COR-L47 (cell line): ENCODE measurements around the gene AURKB.
"Not testable (repeated sequence)": the region's sequence is repeated elsewhere in the genome, so short reads cannot be mapped to it uniquely, and the experiment has no call there.

Experiments
- DNase-seq: peaks from one replicate; lab custom pipeline; 2025; lab: John Stamatoyannopoulos, UW

AURKB gene

DNA sequence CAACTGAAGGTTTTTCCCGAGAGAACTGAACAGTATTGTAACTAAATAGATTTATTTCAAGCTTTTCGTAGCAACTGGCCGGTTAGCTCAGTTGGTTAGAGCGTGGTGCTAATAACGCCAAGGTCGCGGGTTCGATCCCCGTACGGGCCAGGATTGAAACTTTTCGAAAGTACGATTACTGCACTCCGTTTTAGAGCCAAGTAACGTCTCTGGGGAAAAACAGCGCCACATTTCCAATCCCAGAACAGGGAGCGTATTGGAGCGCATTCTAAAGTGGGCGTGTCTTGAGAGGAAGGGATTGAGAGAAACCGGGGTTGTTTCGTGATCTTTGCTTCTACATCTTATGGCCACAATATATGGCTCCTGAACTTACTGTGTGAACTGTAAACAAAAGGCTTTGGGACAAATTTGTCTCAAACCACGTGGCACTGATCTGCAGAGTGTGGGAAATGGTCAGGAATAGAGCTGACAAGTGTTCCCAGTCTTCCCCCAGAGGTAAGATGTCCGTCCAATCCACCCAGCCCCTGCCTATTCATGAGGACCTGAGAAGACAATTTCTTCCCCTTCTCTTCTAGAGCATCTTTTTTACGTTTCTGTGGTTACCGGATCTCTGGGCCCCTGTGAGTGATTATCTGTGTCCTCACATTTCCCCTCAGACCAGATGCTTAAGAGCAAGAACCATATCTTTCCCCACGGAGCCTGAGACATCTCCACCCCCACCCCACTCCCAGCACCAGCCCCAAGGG, 22.7 kb downstream of the AURKB start:
- DNase-seq = peak; percentile 86

- DNase-seq = peak; percentile 71
Observed at GRCh38 chr17:8186787-8187516, 23.4 kb downstream of the AURKB start.

DNA sequence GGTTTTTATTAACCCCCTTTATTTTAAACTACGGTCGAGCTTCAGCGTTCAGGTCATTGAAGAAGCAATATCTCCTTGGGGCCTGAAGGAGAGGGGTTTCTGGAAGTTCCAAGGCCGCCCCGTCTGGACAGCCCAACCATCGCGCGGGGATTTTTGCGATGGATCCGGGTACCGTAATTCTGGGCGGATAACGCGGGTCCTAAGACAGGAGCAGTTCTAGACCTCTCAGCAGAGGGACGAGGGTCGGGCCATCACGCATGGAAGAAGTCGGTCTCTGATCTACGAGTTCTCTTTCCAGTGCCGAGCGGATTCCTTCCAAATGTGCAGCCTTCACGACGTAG, 24.0 kb downstream of the AURKB start:
- no peak for DNase-seq

GRCh38 chr17:8185582-8186445, 24.6 kb downstream of the AURKB start:
- peak; percentile 38 for DNase-seq

DNA sequence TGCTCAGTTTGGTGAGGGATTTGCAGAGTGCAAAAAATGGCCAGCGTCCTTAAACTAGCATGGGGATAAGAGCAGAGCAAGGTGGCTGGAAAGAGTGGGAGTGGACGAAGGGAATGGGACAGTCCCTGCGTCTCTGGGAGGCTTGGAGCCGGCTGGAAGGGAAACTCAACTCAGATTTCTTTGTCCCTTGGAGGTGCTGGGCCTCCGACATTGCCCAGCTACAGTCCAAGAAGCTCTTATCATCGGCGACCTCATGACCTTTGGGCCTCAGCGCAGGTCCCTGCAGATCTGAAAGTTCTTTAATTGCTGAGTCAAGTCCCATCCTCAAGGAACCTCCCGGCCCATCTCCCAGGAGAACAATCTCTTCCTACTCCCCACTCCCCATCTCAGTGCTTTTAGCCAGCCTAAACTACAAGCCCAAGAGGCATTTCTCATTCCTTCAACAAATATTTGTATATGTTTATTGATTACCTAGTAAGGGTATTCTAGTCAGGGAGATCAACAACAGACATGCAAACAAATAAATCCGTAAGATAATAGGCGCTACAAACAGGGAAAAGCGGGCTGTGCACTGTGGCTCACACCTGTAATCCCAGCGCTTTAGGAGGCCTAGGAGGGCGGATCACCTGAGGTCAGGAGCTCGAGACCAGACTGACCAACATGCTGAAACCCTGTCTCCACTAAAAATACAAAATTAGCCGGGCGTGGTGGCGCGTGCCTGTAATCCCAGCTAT, 33.2 kb downstream of the AURKB start:
- DNase-seq = no peak

DNA sequence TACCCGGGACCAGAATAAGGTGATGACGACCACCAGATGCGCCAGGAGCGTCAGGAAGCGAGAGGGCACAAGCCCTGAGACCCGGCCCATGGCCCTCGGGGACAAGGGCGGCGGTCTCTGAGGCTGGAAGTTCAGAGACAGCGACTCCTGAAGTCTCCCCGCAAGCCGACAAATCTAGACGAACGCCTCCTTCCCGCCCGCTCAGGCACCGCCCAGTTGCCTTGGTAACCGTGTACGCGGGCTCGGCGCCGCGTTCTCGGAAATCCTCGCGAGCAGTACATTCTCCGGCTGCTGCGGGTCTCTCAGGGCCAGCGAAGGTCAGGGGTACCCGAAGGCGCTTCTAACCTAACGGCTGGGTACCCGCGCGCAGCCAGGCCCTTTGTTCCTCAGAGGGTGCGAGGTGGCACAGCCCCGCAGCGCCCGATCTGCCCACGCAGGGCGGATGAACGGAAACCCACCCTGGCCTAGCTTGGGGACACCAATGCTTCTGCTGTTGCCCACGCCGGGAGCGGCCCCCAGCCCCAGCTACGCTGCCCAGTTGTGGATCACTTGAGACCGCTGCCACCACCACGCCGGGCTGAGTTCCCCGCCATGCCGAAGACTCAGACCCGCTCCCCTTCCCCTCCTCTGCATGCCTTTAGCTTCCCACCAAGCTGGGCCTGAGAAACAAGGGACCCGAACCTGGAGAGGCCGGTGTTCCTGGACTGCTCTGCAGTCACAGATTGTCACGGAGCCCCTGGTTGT, 34.0 kb downstream of the AURKB start, which contains the start of gene TMEM107:
Gene TMEM107 (minus strand): TSS at position 184 of the 744 bp plus-strand sequence. CDS start 94 bp downstream, at position 90.
- DNase-seq = peak; percentile 73

- DNase-seq = no peak
Observed at GRCh38 chr17:8175795-8176196, 34.6 kb downstream of the AURKB start.

GRCh38 chr17:8173871-8174322, 36.5 kb downstream of the AURKB start:
- no peak for DNase-seq

DNA sequence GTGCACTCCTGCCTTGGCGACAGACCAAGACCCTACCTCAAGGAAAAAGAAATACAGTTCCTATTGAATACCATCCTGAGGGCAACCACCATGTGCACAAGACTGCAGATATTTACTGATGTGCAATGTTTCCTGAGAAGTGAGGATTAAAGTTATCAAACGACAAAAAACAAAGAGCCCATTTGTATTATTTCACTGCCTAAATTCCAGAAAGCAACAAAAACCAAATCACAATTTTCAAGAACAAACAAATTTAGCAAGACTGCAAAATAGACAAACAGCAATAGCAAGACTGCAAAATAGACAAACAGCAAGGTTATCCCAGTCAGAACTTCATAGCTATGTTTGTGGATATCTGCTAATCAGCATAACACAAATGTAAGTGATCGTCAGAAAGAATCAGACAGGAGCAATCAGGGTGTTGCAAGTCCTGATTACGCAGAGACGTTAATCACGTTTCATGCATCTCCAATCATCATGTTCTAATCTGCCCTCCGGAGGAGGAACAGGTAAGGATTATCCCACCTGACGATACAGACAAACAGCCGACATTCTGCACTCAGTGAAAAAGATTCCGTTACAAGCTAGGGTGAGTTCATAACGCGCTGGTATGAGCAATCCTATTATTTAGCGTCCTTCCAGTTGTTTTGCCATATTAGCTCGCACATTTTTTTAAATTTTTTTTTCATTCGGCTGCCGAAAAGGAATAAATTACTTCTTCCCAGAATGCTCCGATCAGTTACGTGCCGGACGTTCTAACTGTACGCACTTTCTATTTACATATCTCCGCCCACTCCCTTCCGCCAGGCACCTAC, 37.1 kb downstream of the AURKB start:
- peak; percentile 68 for DNase-seq

DNA sequence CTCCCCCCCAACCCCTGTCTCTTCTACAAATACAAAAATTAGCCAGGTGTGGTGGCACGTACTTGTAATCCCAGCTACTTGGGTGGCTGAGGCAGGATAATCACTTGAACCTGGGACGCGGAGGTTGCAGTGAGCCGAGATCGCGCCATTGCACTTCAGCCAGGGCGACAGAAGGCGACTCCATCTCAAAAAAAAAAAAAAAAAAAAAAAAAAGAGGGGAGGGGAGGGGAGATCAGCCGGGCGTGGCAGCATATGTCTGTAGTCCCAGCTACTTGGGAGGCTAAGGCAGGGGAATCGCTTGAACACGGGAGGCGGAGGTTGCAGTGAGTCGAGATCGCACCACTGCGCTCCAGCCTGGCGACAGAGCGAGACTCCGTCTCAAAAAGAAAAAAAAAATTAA, 40.2 kb downstream of the AURKB start:
- DNase-seq = not testable (repeated sequence)

DNA sequence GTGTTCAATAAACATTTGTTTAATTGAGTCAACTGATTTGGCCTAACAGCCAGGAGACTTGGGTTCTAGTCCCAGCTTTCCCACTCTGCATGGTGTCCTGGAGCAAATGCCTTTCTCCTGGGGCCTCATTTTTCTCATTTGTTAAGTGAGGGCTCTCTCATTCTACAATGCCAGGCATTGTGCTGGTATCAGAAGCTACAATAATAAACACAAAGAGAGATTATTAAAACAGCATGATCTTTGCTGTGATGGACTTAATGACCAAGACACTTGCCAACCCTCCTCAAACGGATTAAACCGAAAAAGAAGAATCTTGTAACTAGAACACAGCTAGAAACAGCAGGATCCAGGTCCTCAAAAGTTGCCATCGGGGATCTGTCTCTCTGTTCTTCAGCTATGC, 42.8 kb downstream of the AURKB start:
- DNase-seq = no peak

- DNase-seq = no peak
Observed at GRCh38 chr17:8166731-8167130, 43.6 kb downstream of the AURKB start.

DNA sequence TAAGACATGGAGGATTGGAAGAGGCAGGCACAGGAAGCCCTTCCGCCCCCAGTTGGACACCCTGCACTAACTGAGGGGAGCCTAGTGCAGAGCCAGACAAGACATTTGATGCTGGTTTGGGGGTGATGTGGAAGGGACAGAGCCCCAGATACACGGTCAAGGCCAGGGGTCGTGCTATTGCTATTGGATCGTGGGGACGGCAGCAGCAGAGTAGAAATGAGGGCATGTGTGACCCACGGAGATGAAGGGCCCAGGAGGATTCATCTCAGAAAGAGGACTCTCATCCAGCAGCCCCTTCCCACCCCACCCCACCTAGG, 45.6 kb downstream of the AURKB start:
- DNase-seq = no peak

- DNase-seq = peak; percentile 29
Observed at GRCh38 chr17:8163978-8164814, 46.2 kb downstream of the AURKB start.

- no peak for DNase-seq
Observed at GRCh38 chr17:8162997-8163977, 47.1 kb downstream of the AURKB start.

DNA sequence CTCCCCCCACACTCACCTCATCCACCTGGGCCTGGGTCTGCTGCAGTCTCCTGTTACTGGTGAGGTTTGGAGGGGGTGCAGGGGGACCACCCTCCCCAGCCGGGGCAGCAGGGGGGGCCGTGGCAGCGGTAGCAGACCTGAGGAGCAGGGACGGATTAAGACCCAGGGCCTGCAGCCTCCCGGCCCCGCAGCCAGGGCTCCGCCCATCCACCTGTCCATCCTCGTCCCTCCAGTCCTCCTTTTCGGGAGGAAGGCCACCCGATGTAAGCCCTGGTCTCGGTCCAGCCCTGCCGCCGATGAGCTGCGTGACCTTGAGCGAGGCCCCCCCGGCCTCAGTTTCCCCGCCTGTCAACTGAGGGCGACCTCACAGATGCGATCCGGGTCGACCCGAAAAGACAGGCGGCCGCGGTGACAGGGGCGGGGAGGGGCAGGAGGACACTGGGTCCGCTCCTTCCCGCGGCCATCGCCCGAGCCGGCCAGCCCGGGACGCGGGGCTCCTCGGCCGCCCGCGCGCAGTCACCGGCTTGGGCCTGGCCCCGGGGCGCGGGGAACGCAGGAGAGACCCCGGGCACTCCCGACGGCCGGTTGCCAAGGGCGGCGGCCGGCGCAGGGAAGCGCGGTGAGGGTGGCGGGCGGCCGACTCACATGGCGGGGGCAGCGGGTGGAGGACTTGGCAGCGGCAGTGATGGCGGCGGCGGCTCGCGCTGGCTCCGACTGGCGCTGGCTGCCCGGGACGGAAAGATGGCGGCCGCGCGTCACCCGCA, 48.0 kb downstream of the AURKB start, which contains the start of gene VAMP2:
Gene VAMP2 (minus strand): TSS at position 716 of the 764 bp plus-strand sequence. CDS start 69 bp downstream, at position 647.
- peak; percentile 49 for DNase-seq
